ENCODE measurements around the gene ZNF106.

Gene ZNF106

GRCh38 chr15:42408178-42408577, 82.8 kb downstream of the ZNF106 start:
- H3K27ac Mint-ChIP-seq = no peak overlapping the region
- H3K9me3 Mint-ChIP-seq = no peaks in the 10 kb centered on the region
- H3K27me3 Mint-ChIP-seq = no peaks in the 10 kb centered on the region
- no peak overlapping the region for H3K4me3 Mint-ChIP-seq
- peaks cover 16% of the 10 kb centered on the region for H3K36me3 Mint-ChIP-seq
- no peaks in the 10 kb centered on the region for H3K4me1 Mint-ChIP-seq
- ATAC-seq (ENCODE audit: low read depth) (no peak), DNase-seq (ENCODE audit: low spot score in 2 of 2) (no peak)

GRCh38 chr15:42405863-42406482, 85.0 kb downstream of the ZNF106 start:
- H3K27ac Mint-ChIP-seq = no peak overlapping the region
- no peaks in the 10 kb centered on the region for H3K9me3 Mint-ChIP-seq
- H3K4me3 Mint-ChIP-seq = no peak overlapping the region
- ATAC-seq (ENCODE audit: low read depth) (no peak), DNase-seq (ENCODE audit: low spot score in 2 of 2) (no peak)
- peaks cover 25% of the 10 kb centered on the region for H3K36me3 Mint-ChIP-seq
- peaks cover 3% of the 10 kb centered on the region for H3K4me1 Mint-ChIP-seq
- H3K27me3 Mint-ChIP-seq = no peaks in the 10 kb centered on the region

GRCh38 chr15:42404461-42405235, 86.3 kb downstream of the ZNF106 start:
- H3K4me1 Mint-ChIP-seq = peaks cover 7% of the 10 kb centered on the region
- ATAC-seq (ENCODE audit: low read depth) (no peak), DNase-seq (ENCODE audit: low spot score in 2 of 2) (no peak)
- H3K36me3 Mint-ChIP-seq = peaks cover 29% of the 10 kb centered on the region
- H3K9me3 Mint-ChIP-seq = no peaks in the 10 kb centered on the region
- H3K27me3 Mint-ChIP-seq = no peaks in the 10 kb centered on the region
- no peak overlapping the region for H3K27ac Mint-ChIP-seq
- H3K4me3 Mint-ChIP-seq = no peak overlapping the region

GRCh38 chr15:42403389-42403788, 87.6 kb downstream of the ZNF106 start:
- H3K4me3 Mint-ChIP-seq = no peak overlapping the region
- no peak for DNase-seq (ENCODE audit: low spot score in 2 of 2)
- peaks cover 7% of the 10 kb centered on the region for H3K4me1 Mint-ChIP-seq
- peaks cover 36% of the 10 kb centered on the region for H3K36me3 Mint-ChIP-seq
- no peaks in the 10 kb centered on the region for H3K9me3 Mint-ChIP-seq
- H3K27ac Mint-ChIP-seq = peak overlapping the region; percentile 13
- no peak for ATAC-seq (ENCODE audit: low read depth)
- H3K27me3 Mint-ChIP-seq = no peaks in the 10 kb centered on the region

GRCh38 chr15:42402455-42403205, 88.3 kb downstream of the ZNF106 start:
- Mint-ChIP-seq H3K27me3 (no peaks in the 10 kb centered on the region), H3K36me3 (peaks cover 36% of the 10 kb centered on the region), H3K4me3 (no peak overlapping the region), H3K27ac (peak overlapping the region; percentile 4), H3K4me1 (peaks cover 7% of the 10 kb centered on the region), H3K9me3 (no peaks in the 10 kb centered on the region)
- ATAC-seq (ENCODE audit: low read depth) (no peak), DNase-seq (ENCODE audit: low spot score in 2 of 2) (no peak)

- Mint-ChIP-seq H3K4me1 (peaks cover 7% of the 10 kb centered on the region), H3K27ac (peak overlapping the region; percentile 53), H3K9me3 (no peaks in the 10 kb centered on the region), H3K36me3 (peaks cover 40% of the 10 kb centered on the region), H3K4me3 (no peak overlapping the region), H3K27me3 (no peaks in the 10 kb centered on the region)
- ATAC-seq (ENCODE audit: low read depth) (no peak), DNase-seq (ENCODE audit: low spot score in 2 of 2) (no peak)
Measured at GRCh38 chr15:42401544-42402454, 89.1 kb downstream of the ZNF106 start.

- no peaks in the 10 kb centered on the region for H3K9me3 Mint-ChIP-seq
- no peak overlapping the region for H3K27ac Mint-ChIP-seq
- H3K36me3 Mint-ChIP-seq = peaks cover 22% of the 10 kb centered on the region
- no peaks in the 10 kb centered on the region for H3K27me3 Mint-ChIP-seq
- no peak overlapping the region for H3K4me3 Mint-ChIP-seq
- DNase-seq (ENCODE audit: low spot score in 2 of 2) (no peak), ATAC-seq (ENCODE audit: low read depth) (no peak)
- H3K4me1 Mint-ChIP-seq = peaks cover 3% of the 10 kb centered on the region
Measured at GRCh38 chr15:42395838-42396237, 95.1 kb downstream of the ZNF106 start.

- DNase-seq (ENCODE audit: low spot score in 2 of 2) = no peak
- Mint-ChIP-seq H3K4me3 (no peak overlapping the region), H3K27ac (no peak overlapping the region), H3K4me1 (no peaks in the 10 kb centered on the region), H3K36me3 (peaks cover 15% of the 10 kb centered on the region), H3K27me3 (no peaks in the 10 kb centered on the region), H3K9me3 (no peaks in the 10 kb centered on the region)
- ATAC-seq (ENCODE audit: low read depth) = no peak
Measured at GRCh38 chr15:42394106-42394505, 96.8 kb downstream of the ZNF106 start.

- Mint-ChIP-seq H3K27me3 (no peaks in the 10 kb centered on the region), H3K4me3 (no peak overlapping the region), H3K36me3 (peaks cover 18% of the 10 kb centered on the region), H3K27ac (no peak overlapping the region), H3K4me1 (no peaks in the 10 kb centered on the region), H3K9me3 (no peaks in the 10 kb centered on the region)
- no peak for ATAC-seq (ENCODE audit: low read depth)
- no peak for DNase-seq (ENCODE audit: low spot score in 2 of 2)
Measured at GRCh38 chr15:42392309-42393024, 98.5 kb downstream of the ZNF106 start.

- peaks cover 32% of the 10 kb centered on the region for H3K36me3 Mint-ChIP-seq
- no peaks in the 10 kb centered on the region for H3K27me3 Mint-ChIP-seq
- no peak overlapping the region for H3K4me3 Mint-ChIP-seq
- H3K9me3 Mint-ChIP-seq = no peaks in the 10 kb centered on the region
- no peak overlapping the region for H3K27ac Mint-ChIP-seq
- ATAC-seq (ENCODE audit: low read depth) = no peak
- DNase-seq (ENCODE audit: low spot score in 2 of 2) = no peak
- H3K4me1 Mint-ChIP-seq = peaks cover 2% of the 10 kb centered on the region
Measured at GRCh38 chr15:42387603-42388002, 103.3 kb downstream of the ZNF106 start.

- Mint-ChIP-seq H3K36me3 (peaks cover 30% of the 10 kb centered on the region), H3K4me1 (peaks cover 2% of the 10 kb centered on the region), H3K27me3 (no peaks in the 10 kb centered on the region), H3K9me3 (no peaks in the 10 kb centered on the region), H3K27ac (no peak overlapping the region), H3K4me3 (no peak overlapping the region)
- no peak for ATAC-seq (ENCODE audit: low read depth)
- no peak for DNase-seq (ENCODE audit: low spot score in 2 of 2)
Measured at GRCh38 chr15:42385980-42386700, 104.8 kb downstream of the ZNF106 start.

GRCh38 chr15:42385206-42385979, 105.5 kb downstream of the ZNF106 start:
- peaks cover 30% of the 10 kb centered on the region for H3K36me3 Mint-ChIP-seq
- no peaks in the 10 kb centered on the region for H3K27me3 Mint-ChIP-seq
- H3K27ac Mint-ChIP-seq = no peak overlapping the region
- H3K9me3 Mint-ChIP-seq = no peaks in the 10 kb centered on the region
- DNase-seq (ENCODE audit: low spot score in 2 of 2) = no peak
- H3K4me1 Mint-ChIP-seq = peaks cover 2% of the 10 kb centered on the region
- ATAC-seq (ENCODE audit: low read depth) = no peak
- no peak overlapping the region for H3K4me3 Mint-ChIP-seq

Measured in memory B cell (primary cell).